DND-41 (cell line): Measurements from ENCODE around the gene TOMM20.

Experiments used
- ATAC-seq: fragments of 200-7000 bp; cut with Tn5 transposase; 3 replicates; pipeline ENCODE4 v1.9.1; 2021; ENCODE audit warnings: low read depth; ENCODE audit not compliant: insufficient read depth
- DNase-seq: peaks from one replicate; pipeline ENCODE4 v3.0.0-alpha.2; 2020
- H2AFZ ChIP-seq: 2 replicates; pipeline ENCODE4 v1.6.0; 2012; ENCODE audit warnings: low read depth, low read length
- H3K27ac ChIP-seq: 2 replicates; pipeline ENCODE4 v1.5.1; 2012; ENCODE audit warnings: low read length, inconsistent platforms
- H3K27me3 ChIP-seq: fragments of 200-600 bp; sonication (generic); 2 replicates; pipeline ENCODE4 v1.6.0; 2012; ENCODE audit warnings: low read length, mild to moderate bottlenecking, inconsistent platforms; ENCODE audit not compliant: insufficient read depth, poor library complexity
- H3K36me3 ChIP-seq: 2 replicates; pipeline ENCODE4 v1.5.1; 2012; ENCODE audit warnings: low read length, inconsistent platforms; ENCODE audit not compliant: insufficient read depth
- H3K4me1 ChIP-seq: 2 replicates; pipeline ENCODE4 v1.5.1; 2012; ENCODE audit warnings: mild to moderate bottlenecking, low read length; ENCODE audit not compliant: insufficient read depth
- H3K4me2 ChIP-seq: 2 replicates; pipeline ENCODE4 v1.6.0; 2012; ENCODE audit warnings: mild to moderate bottlenecking, moderate library complexity, low read length, inconsistent platforms; ENCODE audit not compliant: insufficient read depth
- H3K4me3 ChIP-seq, 2 experiments: fragments of 200-600 bp in 1 of 2; shearing (Covaris generic) in 1 of 2; 2 replicates each; pipeline ENCODE4 v1.5.1; 2012 to 2016; ENCODE audit warnings: inconsistent platforms in 2 of 2, low read length in 2 of 2, mild to moderate bottlenecking in 2 of 2, low read depth in 1 of 2, moderate library complexity in 1 of 2
- H3K79me2 ChIP-seq: 2 replicates; pipeline ENCODE4 v1.6.0; 2012; ENCODE audit warnings: low read length, inconsistent platforms; ENCODE audit not compliant: insufficient read depth
- H3K9ac ChIP-seq: 2 replicates; pipeline ENCODE4 v1.6.0; 2012; ENCODE audit warnings: low read depth, mild to moderate bottlenecking, inconsistent platforms, low read length, moderate library complexity
- H3K9me3 ChIP-seq: 2 replicates; pipeline ENCODE4 v1.5.1; 2012; ENCODE audit warnings: low read length, moderate library complexity, mild to moderate bottlenecking, inconsistent platforms; ENCODE audit not compliant: insufficient read depth, severe bottlenecking
- H4K20me1 ChIP-seq: 2 replicates; pipeline ENCODE4 v1.6.0; 2012; ENCODE audit warnings: low read length; ENCODE audit not compliant: insufficient read depth
- EZH2 ChIP-seq: IDR thresholded peaks from 3 replicates; pipeline ENCODE4 v1.6.1; 2012; ENCODE audit warnings: borderline replicate concordance, low read depth, mild to moderate bottlenecking, moderate library complexity, low read length, inconsistent platforms; ENCODE audit not compliant: severe bottlenecking
- TF ChIP-seq, protein P1 (sequence below): IDR thresholded peaks from 2 replicates; pipeline ENCODE4 v1.5.1; 2012; ENCODE audit warnings: borderline replicate concordance, low read length, moderate library complexity, mild to moderate bottlenecking; ENCODE audit not compliant: poor library complexity, severe bottlenecking; ENCODE audit errors: extremely low read depth

Gene TOMM20

GRCh38 chr1:235151033-235151432 lies 22.4 kb upstream of the TOMM20 start:
- H3K4me2 ChIP-seq: no peak overlapping the region
- peaks cover 35% of the 10 kb centered on the region for H3K79me2 ChIP-seq
- no peak overlapping the region for H3K4me3 ChIP-seq
- TF ChIP-seq EZH2: no peak
- TF ChIP-seq, protein P1, sequence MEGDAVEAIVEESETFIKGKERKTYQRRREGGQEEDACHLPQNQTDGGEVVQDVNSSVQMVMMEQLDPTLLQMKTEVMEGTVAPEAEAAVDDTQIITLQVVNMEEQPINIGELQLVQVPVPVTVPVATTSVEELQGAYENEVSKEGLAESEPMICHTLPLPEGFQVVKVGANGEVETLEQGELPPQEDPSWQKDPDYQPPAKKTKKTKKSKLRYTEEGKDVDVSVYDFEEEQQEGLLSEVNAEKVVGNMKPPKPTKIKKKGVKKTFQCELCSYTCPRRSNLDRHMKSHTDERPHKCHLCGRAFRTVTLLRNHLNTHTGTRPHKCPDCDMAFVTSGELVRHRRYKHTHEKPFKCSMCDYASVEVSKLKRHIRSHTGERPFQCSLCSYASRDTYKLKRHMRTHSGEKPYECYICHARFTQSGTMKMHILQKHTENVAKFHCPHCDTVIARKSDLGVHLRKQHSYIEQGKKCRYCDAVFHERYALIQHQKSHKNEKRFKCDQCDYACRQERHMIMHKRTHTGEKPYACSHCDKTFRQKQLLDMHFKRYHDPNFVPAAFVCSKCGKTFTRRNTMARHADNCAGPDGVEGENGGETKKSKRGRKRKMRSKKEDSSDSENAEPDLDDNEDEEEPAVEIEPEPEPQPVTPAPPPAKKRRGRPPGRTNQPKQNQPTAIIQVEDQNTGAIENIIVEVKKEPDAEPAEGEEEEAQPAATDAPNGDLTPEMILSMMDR: no peak
- DNase-seq (no peak), ATAC-seq (no peak)
- no peaks in the 10 kb centered on the region for H3K4me1 ChIP-seq
- H3K27ac ChIP-seq: no peak overlapping the region; the same call in 1 of the 2 replicates
- H3K9ac ChIP-seq: no peak overlapping the region
- H4K20me1 ChIP-seq: peaks cover 4% of the 10 kb centered on the region; the same call in 1 of the 2 replicates
- no peak overlapping the region for H2AFZ ChIP-seq
- no peaks in the 10 kb centered on the region for H3K27me3 ChIP-seq
- no peaks in the 10 kb centered on the region for H3K9me3 ChIP-seq
- peaks cover 85% of the 10 kb centered on the region for H3K36me3 ChIP-seq

DNA sequence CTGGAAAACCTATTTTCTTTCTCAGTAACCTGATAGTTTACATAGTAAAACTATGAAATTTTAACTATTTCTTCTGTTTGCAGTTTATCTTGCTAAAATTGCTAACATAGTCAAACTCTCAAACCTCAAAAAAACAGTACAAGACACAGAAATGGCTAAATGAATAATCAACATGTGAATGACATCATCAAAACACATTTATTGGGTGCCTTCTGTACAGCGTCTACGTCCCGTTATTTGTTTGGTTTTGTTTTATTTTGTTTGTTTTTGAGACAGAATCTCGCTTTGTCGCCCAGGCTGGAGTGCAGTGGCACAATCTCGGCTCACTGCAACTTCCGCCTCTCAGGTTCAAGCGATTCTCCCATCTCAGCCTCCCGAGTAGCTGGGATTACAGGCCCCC lies 21.2 kb upstream of the TOMM20 start:
- Histone ChIP-seq H3K4me1 (no peaks in the 10 kb centered on the region), H3K79me2 (peaks cover 41% of the 10 kb centered on the region), H2AFZ (no peak overlapping the region), H3K4me3 (no peak overlapping the region), H3K36me3 (peaks cover 92% of the 10 kb centered on the region), H3K9ac (no peak overlapping the region), H3K27ac (no peak overlapping the region), H3K27me3 (no peaks in the 10 kb centered on the region), H3K4me2 (no peak overlapping the region), H4K20me1 (peaks cover 4% of the 10 kb centered on the region; the same call in 1 of the 2 replicates), H3K9me3 (no peaks in the 10 kb centered on the region)
- ATAC-seq: no peak
- no peak for DNase-seq
- TF ChIP-seq EZH2: no peak
- TF ChIP-seq, protein P1: no peak

- peaks cover 94% of the 10 kb centered on the region for H3K36me3 ChIP-seq
- peaks cover 8% of the 10 kb centered on the region; the same call in 1 of the 2 replicates for H4K20me1 ChIP-seq
- H3K9me3 ChIP-seq: no peaks in the 10 kb centered on the region
- DNase-seq (no peak), ATAC-seq (no peak)
- no peak overlapping the region for H3K4me3 ChIP-seq
- no peaks in the 10 kb centered on the region for H3K27me3 ChIP-seq
- TF ChIP-seq, protein P1: no peak
- TF ChIP-seq EZH2: no peak
- no peak overlapping the region for H3K27ac ChIP-seq
- H2AFZ ChIP-seq: no peak overlapping the region
- no peak overlapping the region for H3K9ac ChIP-seq
- no peak overlapping the region for H3K4me2 ChIP-seq
- H3K79me2 ChIP-seq: peaks cover 45% of the 10 kb centered on the region; the same call in 1 of the 2 replicates
- no peaks in the 10 kb centered on the region for H3K4me1 ChIP-seq
Observed at GRCh38 chr1:235147269-235147668, 18.6 kb upstream of the TOMM20 start.

DNA sequence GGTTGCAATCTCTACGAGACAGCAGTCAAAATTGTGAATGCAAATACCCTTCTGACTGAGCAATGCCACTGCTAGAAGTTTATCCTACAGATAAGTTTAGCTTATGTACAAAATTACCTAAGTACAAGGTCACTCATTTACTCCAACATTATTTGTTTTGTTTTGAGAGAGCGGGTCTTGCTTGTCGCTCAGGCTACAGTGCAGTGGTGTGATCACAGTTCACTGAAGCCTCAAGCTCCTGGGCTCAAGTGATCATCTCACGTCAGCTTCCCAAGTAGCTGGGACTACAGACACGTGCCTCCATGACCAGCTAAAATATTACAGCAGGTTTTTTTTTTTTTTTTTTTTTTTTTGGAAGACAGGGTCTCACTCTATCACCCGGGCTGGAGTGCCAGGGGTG lies 17.0 kb upstream of the TOMM20 start:
- TF ChIP-seq EZH2: no peak
- TF ChIP-seq, protein P1: no peak
- peaks cover 89% of the 10 kb centered on the region for H3K36me3 ChIP-seq

More for the DNA sequence above, 17.0 kb upstream of the TOMM20 start:
- H3K4me3 ChIP-seq: no peak overlapping the region
- no peaks in the 10 kb centered on the region for H3K9me3 ChIP-seq
- no peak for ATAC-seq
- H3K9ac ChIP-seq: no peak overlapping the region
- no peak overlapping the region for H3K27ac ChIP-seq
- no peaks in the 10 kb centered on the region for H3K27me3 ChIP-seq
- peaks cover 42% of the 10 kb centered on the region; the same call in 1 of the 2 replicates for H3K79me2 ChIP-seq
- no peaks in the 10 kb centered on the region for H3K4me1 ChIP-seq
- no peak overlapping the region for H2AFZ ChIP-seq
- no peak overlapping the region for H3K4me2 ChIP-seq
- no peak for DNase-seq
- peaks cover 8% of the 10 kb centered on the region; the same call in 1 of the 2 replicates for H4K20me1 ChIP-seq
